H9 (cell line): ENCODE data around the gene SEZ6. TPM values are rescaled to one million over a fixed set of nuclear protein-coding genes. Genes with fewer than 3 reads are reported as not detected.
A peak's percentile ranks its signal among the peaks of the same experiment; 100 is the strongest.

Experiments
- DNase-seq: peaks from one replicate; pipeline ENCODE4 v3.0.0-alpha.2; 2017
- H2AFZ ChIP-seq: one replicate; pipeline ENCODE4 v1.6.1; 2013; ENCODE audit warnings: mild to moderate bottlenecking, low read length, control low read depth, moderate library complexity
- H2AK5ac ChIP-seq: 2 replicates; pipeline ENCODE4 v1.6.1; 2013; ENCODE audit warnings: low read length, control low read depth, mixed read lengths; ENCODE audit not compliant: insufficient read length
- H2BK120ac ChIP-seq: one replicate; pipeline ENCODE4 v1.6.1; 2013; ENCODE audit warnings: low read depth, mild to moderate bottlenecking, low read length, control low read depth, inconsistent platforms; ENCODE audit not compliant: poor library complexity, severe bottlenecking
- H2BK12ac ChIP-seq: 2 replicates; pipeline ENCODE4 v1.6.1; 2013; ENCODE audit warnings: low read length, control low read depth, mixed read lengths, low read depth; ENCODE audit not compliant: insufficient read length
- H2BK15ac ChIP-seq: 2 replicates; pipeline ENCODE4 v1.6.1; 2013; ENCODE audit warnings: low read depth, low read length, control low read depth
- H2BK20ac ChIP-seq: one replicate; pipeline ENCODE4 v1.6.1; 2013; ENCODE audit warnings: low read depth, mild to moderate bottlenecking, low read length, control low read depth, inconsistent platforms; ENCODE audit not compliant: poor library complexity, severe bottlenecking
- H2BK5ac ChIP-seq: 2 replicates; pipeline ENCODE4 v1.6.1; 2013; ENCODE audit warnings: low read length, control low read depth, mixed read lengths; ENCODE audit not compliant: insufficient read length
- H3K14ac ChIP-seq: 2 replicates; pipeline ENCODE4 v1.6.1; 2013; ENCODE audit warnings: low read length, control low read depth; ENCODE audit not compliant: insufficient read depth
- H3K18ac ChIP-seq: 2 replicates; pipeline ENCODE4 v1.6.1; 2013; ENCODE audit warnings: low read depth, mild to moderate bottlenecking, mixed read lengths, low read length, control low read depth; ENCODE audit not compliant: insufficient read length
- H3K23ac ChIP-seq: 2 replicates; pipeline ENCODE4 v1.6.1; 2013; ENCODE audit warnings: low read length, control low read depth, mixed read lengths, low read depth; ENCODE audit not compliant: insufficient read length
- H3K23me2 ChIP-seq: 2 replicates; pipeline ENCODE4 v1.6.1; 2013; ENCODE audit warnings: low read depth, mild to moderate bottlenecking, mixed read lengths, low read length, control low read depth; ENCODE audit not compliant: insufficient read length, poor library complexity, severe bottlenecking
- H3K27ac ChIP-seq: 2 replicates; pipeline ENCODE4 v1.5.1; 2013; ENCODE audit warnings: low read length, control low read depth, mixed read lengths, low read depth; ENCODE audit not compliant: insufficient read length
- H3K27me3 ChIP-seq: 2 replicates; pipeline ENCODE4 v1.6.1; 2013; ENCODE audit warnings: low read length, control low read depth, inconsistent platforms; ENCODE audit not compliant: insufficient read depth
- H3K4ac ChIP-seq: 2 replicates; pipeline ENCODE4 v1.6.1; 2013; ENCODE audit warnings: low read depth, mild to moderate bottlenecking, control low read depth, inconsistent platforms, low read length, moderate library complexity
- H3K4me1 ChIP-seq: 2 replicates; pipeline ENCODE4 v1.6.1; 2013; ENCODE audit warnings: low read length, control low read depth, inconsistent platforms; ENCODE audit not compliant: insufficient read depth
- H3K4me2 ChIP-seq: 2 replicates; pipeline ENCODE4 v1.6.1; 2013; ENCODE audit warnings: low read length, control low read depth, mixed read lengths; ENCODE audit not compliant: insufficient read length, insufficient read depth
- H3K56ac ChIP-seq: 2 replicates; pipeline ENCODE4 v1.6.1; 2013; ENCODE audit warnings: low read depth, mild to moderate bottlenecking, mixed read lengths, low read length, control low read depth; ENCODE audit not compliant: insufficient read length
- H3K79me1 ChIP-seq: 2 replicates; pipeline ENCODE4 v1.6.1; 2013; ENCODE audit warnings: low read depth, mild to moderate bottlenecking, moderate library complexity, low read length, control low read depth, inconsistent platforms; ENCODE audit not compliant: insufficient read depth, poor library complexity, severe bottlenecking
- H3K79me2 ChIP-seq: 2 replicates; pipeline ENCODE4 v1.6.1; 2013; ENCODE audit warnings: low read length, control low read depth, inconsistent platforms; ENCODE audit not compliant: insufficient read depth
- H3K9ac ChIP-seq: 2 replicates; pipeline ENCODE4 v1.6.1; 2013; ENCODE audit warnings: low read length, control low read depth, mixed read lengths; ENCODE audit not compliant: insufficient read length; ENCODE audit errors: extremely low read depth
- H3K9me3 ChIP-seq: one replicate; pipeline ENCODE4 v1.6.1; 2013; ENCODE audit warnings: low read depth, low read length, inconsistent platforms; ENCODE audit not compliant: control insufficient read depth
- H3T11ph ChIP-seq: one replicate; pipeline ENCODE4 v1.6.1; 2013; ENCODE audit warnings: mild to moderate bottlenecking, low read length, control low read depth, inconsistent platforms
- H4K20me1 ChIP-seq: one replicate; pipeline ENCODE4 v1.6.1; 2013; ENCODE audit not compliant: control insufficient read depth, insufficient read length, insufficient read depth
- H4K5ac ChIP-seq: 2 replicates; pipeline ENCODE4 v1.6.1; 2013; ENCODE audit warnings: low read depth, mild to moderate bottlenecking, mixed read lengths, low read length, control low read depth; ENCODE audit not compliant: insufficient read length
- H4K8ac ChIP-seq: replicated peaks from 2 replicates; pipeline ENCODE4 v1.6.1; 2013; ENCODE audit warnings: low read length, control low read depth, mixed read lengths, low read depth; ENCODE audit not compliant: insufficient read length
- H4K91ac ChIP-seq: 2 replicates; pipeline ENCODE4 v1.6.1; 2013; ENCODE audit warnings: low read depth, mild to moderate bottlenecking, moderate library complexity, mixed read lengths, low read length, control low read depth; ENCODE audit not compliant: insufficient read length
- H3K27ac Mint-ChIP-seq, 3 experiments: 2 replicates in 2 of 3; 3 replicates in 1 of 3; pipeline ENCODE4 v1.8.0; 2020 to 2021; ENCODE audit warnings: mixed read lengths in 3 of 3, mild to moderate bottlenecking in 1 of 3, moderate library complexity in 1 of 3
- H3K27me3 Mint-ChIP-seq: 2 replicates; pipeline ENCODE4 v1.8.0; 2021; ENCODE audit warnings: low read depth, mild to moderate bottlenecking, moderate library complexity, mixed read lengths
- H3K36me3 Mint-ChIP-seq, 3 experiments: 2 replicates in 2 of 3; 3 replicates in 1 of 3; pipeline ENCODE4 v1.8.0; 2020 to 2021; ENCODE audit warnings: low read depth in 3 of 3, mixed read lengths in 3 of 3; ENCODE audit not compliant: insufficient read depth in 1 of 3
- H3K4me1 Mint-ChIP-seq, 2 experiments: 2 replicates each; pipeline ENCODE4 v1.8.0; 2020; ENCODE audit warnings: mixed read lengths in 2 of 2
- H3K4me3 Mint-ChIP-seq, 2 experiments: 2 replicates in 1 of 2; 3 replicates in 1 of 2; pipeline ENCODE4 v1.8.0; 2020 to 2021; ENCODE audit warnings: mild to moderate bottlenecking in 2 of 2, mixed read lengths in 2 of 2, moderate library complexity in 1 of 2
- H3K9me3 Mint-ChIP-seq, 2 experiments: 2 replicates in 1 of 2; 3 replicates in 1 of 2; pipeline ENCODE4 v1.8.0; 2020; ENCODE audit warnings: mild to moderate bottlenecking in 2 of 2, mixed read lengths in 2 of 2, moderate library complexity in 1 of 2
- WGBS: extraction: QIAGEN DNeasy Blood & Tissue Kit; methylation state at CpG from one replicate; pipeline ENCODE4 v1.1.7; 2013; ENCODE audit warnings: missing lambda C conversion rate, low lambda C conversion rate, mixed read lengths; ENCODE audit not compliant: insufficient read length; ENCODE audit errors: extremely low coverage; 5-methylcytosine and 5-hydroxymethylcytosine counted together
- total RNA-seq: library from RNA; stranded (reverse); gene quantifications from 2 replicates; pipeline ENCODE4 v1.2.1, GENCODE V29; 2021
- TF ChIP-seq, protein P1 (sequence below): fragments of 200-600 bp; sonication (generic); conservative IDR thresholded peaks from 3 replicates; pipeline ENCODE4 v1.8.0; 2021; ENCODE audit warnings: antibody characterized with exemption, mild to moderate bottlenecking

The SEZ6 gene
- total RNA-seq, 1 experiment from 2014 or later: 1.8 TPM

DNA sequence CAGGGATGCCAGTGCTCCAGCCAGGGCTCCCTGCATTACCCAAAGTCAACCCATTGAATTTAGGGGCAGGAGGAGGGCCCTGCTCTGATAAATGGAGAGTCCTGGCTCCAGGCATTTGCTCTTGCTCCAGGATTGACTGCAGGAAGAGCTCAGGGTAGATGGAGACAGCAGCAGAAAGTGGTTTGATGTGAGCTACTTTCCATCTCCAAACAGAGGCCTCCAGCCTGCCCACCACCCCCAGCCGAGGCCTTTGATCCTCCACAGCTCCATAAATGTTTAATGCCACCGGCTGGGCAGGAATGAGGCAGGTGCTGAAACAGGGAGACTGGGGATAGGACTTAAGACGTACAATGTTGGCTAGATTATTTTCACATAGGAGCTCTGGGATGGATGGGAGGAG lies 4.3 kb upstream of the SEZ6 start:
- H2BK120ac ChIP-seq: no peak overlapping the region
- H3K4me3 Mint-ChIP-seq: peak overlapping the region in 1 of 2 experiments; percentile 5; a peak in 1 of 5 replicates
- no peaks in the 10 kb centered on the region for H3K79me2 ChIP-seq
- H3K4me1 Mint-ChIP-seq: peaks cover 60 to 62% of the 10 kb centered on the region in 2 experiments
- no CpG with 5 or more reads among the region's 3 CpGs for WGBS
- no peak overlapping the region for H2BK12ac ChIP-seq
- no peak overlapping the region for H3K56ac ChIP-seq
- no peak overlapping the region for H3K4ac ChIP-seq
- H2AK5ac ChIP-seq: no peak overlapping the region
- H3T11ph ChIP-seq: no peak overlapping the region
- H3K23me2 ChIP-seq: peaks cover 3% of the 10 kb centered on the region
- no peaks in the 10 kb centered on the region for H4K20me1 ChIP-seq
- TF ChIP-seq, protein P1, sequence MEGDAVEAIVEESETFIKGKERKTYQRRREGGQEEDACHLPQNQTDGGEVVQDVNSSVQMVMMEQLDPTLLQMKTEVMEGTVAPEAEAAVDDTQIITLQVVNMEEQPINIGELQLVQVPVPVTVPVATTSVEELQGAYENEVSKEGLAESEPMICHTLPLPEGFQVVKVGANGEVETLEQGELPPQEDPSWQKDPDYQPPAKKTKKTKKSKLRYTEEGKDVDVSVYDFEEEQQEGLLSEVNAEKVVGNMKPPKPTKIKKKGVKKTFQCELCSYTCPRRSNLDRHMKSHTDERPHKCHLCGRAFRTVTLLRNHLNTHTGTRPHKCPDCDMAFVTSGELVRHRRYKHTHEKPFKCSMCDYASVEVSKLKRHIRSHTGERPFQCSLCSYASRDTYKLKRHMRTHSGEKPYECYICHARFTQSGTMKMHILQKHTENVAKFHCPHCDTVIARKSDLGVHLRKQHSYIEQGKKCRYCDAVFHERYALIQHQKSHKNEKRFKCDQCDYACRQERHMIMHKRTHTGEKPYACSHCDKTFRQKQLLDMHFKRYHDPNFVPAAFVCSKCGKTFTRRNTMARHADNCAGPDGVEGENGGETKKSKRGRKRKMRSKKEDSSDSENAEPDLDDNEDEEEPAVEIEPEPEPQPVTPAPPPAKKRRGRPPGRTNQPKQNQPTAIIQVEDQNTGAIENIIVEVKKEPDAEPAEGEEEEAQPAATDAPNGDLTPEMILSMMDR: no peak
- no peak overlapping the region for H2AFZ ChIP-seq
- H2BK5ac ChIP-seq: no peak overlapping the region
- no peak for DNase-seq
- no peak overlapping the region for H3K27ac ChIP-seq
- no peak overlapping the region for H4K5ac ChIP-seq
- H3K79me1 ChIP-seq: no peaks in the 10 kb centered on the region
- H3K27ac Mint-ChIP-seq: peak overlapping the region in 2 of 3 experiments; percentile 6 to 30; a peak in 3 of 7 replicates
- no peak overlapping the region for H3K23ac ChIP-seq
- no peaks in the 10 kb centered on the region for H3K36me3 Mint-ChIP-seq
- no peak overlapping the region for H3K18ac ChIP-seq
- H3K4me1 ChIP-seq: peaks cover 24% of the 10 kb centered on the region
- no peak overlapping the region for H2BK15ac ChIP-seq
- no peaks in the 10 kb centered on the region for H3K9me3 ChIP-seq
- H4K8ac ChIP-seq: no peak overlapping the region
- H3K14ac ChIP-seq: no peak overlapping the region; the same call in 1 of the 2 replicates
- peaks cover 2% of the 10 kb centered on the region; the same call in 1 of the 2 replicates for H3K27me3 ChIP-seq
- peaks cover 22% of the 10 kb centered on the region for H3K27me3 Mint-ChIP-seq
- H3K4me2 ChIP-seq: no peak overlapping the region
- H3K9me3 Mint-ChIP-seq: no peaks in the 10 kb centered on the region; a peak in 1 of 5 replicates
- no peak overlapping the region for H3K9ac ChIP-seq
- no peak overlapping the region for H4K91ac ChIP-seq
- no peak overlapping the region for H2BK20ac ChIP-seq
